Activated T-helper 1 cell treated with anti-CD3 and anti-CD28 coated beads, Interleukin-12 subunit alpha, Interleukin-12 subunit beta, Interleukin-2, Interleukin-4 antibody, amounts not matched to agents 30 ng/mL and 10 ng/mL and 1 ng/mL, durations not matched to agents 14 hours and 24 hours and 36 hours (primary cell): ENCODE measurements around the gene ANKS4B. TPM values are rescaled to one million over a fixed set of nuclear protein-coding genes. Genes with fewer than 3 reads are reported as not detected.
"Not testable (repeated sequence)": the region's sequence is repeated elsewhere in the genome, so short reads cannot be mapped to it uniquely, and the experiment has no call there.

Experiments used
- DNase-seq: peaks from one replicate; pipeline ENCODE4 v3.0.0; 2021; ENCODE audit warnings: low spot score
- H3K27ac Mint-ChIP-seq: one replicate; pipeline ENCODE4 v1.8.0; 2021; ENCODE audit warnings: mild to moderate bottlenecking, mixed read lengths
- H3K27me3 Mint-ChIP-seq: one replicate; pipeline ENCODE4 v1.8.0; 2022; ENCODE audit warnings: mild to moderate bottlenecking, moderate library complexity, mixed read lengths; ENCODE audit not compliant: insufficient read depth
- H3K36me3 Mint-ChIP-seq: one replicate; pipeline ENCODE4 v1.8.0; 2021; ENCODE audit warnings: low read depth, mixed read lengths
- H3K4me1 Mint-ChIP-seq: one replicate; pipeline ENCODE4 v1.8.0; 2021; ENCODE audit warnings: low read depth, mixed read lengths
- H3K4me3 Mint-ChIP-seq: one replicate; pipeline ENCODE4 v1.8.0; 2021; ENCODE audit warnings: mild to moderate bottlenecking, moderate library complexity, mixed read lengths
- H3K9me3 Mint-ChIP-seq: one replicate; pipeline ENCODE4 v1.8.0; 2021; ENCODE audit warnings: mixed read lengths
- intact Hi-C: fragments of 100-400 bp; cut with micrococcal nuclease; formaldehyde crosslinking; loops from one replicate; pipeline ENCODE4 v1.15.1; 2024
- total RNA-seq: library from RNA; stranded (reverse); gene quantifications from 2 replicates; pipeline ENCODE4 v1.2.3, GENCODE V29; 2022

Gene ANKS4B, protein sequence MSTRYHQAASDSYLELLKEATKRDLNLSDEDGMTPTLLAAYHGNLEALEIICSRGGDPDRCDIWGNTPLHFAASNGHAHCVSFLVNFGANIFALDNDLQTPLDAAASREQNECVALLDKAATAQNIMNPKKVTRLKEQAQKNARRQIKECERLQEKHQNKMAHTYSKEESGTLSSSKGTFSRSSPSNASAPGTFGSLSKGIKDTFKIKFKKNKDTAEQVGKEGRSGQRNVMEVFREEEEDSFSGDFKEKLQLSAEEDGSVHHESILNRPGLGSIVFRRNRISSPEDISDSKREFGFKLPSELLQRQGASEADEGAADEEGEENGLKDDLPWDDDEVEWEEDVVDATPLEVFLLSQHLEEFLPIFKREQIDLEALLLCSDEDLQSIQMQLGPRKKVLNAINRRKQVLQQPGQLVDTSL
- not detected in 2 replicates for total RNA-seq

DNA sequence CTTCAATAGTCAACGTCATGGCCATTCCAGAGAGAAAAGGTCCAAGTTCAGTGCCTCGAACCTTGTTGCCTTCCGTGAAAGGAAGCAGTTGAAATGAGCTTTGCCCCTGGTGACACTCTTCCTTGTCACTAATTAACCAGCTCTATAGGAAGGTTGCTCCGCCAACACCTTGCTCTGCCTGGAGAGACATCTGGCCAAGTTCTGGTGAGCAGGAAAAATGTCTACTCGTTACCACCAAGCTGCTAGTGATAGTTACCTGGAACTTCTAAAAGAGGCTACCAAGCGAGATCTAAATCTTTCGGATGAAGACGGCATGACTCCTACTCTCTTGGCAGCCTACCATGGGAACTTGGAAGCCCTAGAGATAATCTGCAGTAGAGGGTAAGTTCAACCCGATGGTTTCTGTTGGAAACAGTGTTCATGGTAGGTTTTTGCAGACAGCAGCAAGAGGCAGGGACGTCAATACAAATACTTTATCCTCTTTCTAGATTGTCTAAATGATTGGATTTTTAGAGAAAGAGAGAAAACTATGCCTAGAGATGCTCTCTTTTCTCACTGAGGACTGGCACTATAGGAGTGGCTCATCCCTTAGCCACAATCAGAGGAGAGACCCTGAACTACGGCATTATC, at the start of gene ANKS4B:
ANKS4B (plus strand) TSS at position 179 of the 630 bp plus-strand sequence; CDS start at position 218, 39 bp downstream.
- Mint-ChIP-seq H3K36me3 (no peaks in the 10 kb centered on the region), H3K4me1 (no peaks in the 10 kb centered on the region), H3K27ac (no peak within 1 kb of the TSS), H3K27me3 (peaks cover 11% of the 10 kb centered on the region), H3K9me3 (no peaks in the 10 kb centered on the region), H3K4me3 (no peak within 1 kb of the TSS)
- DNase-seq, result no peak
- intact Hi-C loops, result no loop called here

DNA sequence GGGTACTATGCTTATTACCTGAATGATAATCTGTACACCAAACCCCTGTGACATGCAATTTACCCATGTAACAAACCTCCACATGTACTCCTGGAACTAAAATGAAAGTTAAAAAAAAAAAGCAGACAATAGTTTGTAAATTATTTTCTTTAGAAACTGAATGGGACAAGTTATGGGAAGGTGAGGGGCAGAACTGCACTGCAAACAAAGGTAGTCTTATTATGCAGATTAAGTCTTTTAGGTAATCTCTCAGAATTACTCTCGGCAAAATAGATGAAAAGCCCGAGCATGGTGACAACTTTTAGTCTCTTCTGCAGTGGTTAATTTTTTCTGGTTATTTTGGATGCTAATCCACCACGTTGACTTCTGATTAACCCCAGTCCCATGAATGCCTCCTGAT, 49.5 kb upstream of the ANKS4B start:
- peaks cover 15% of the 10 kb centered on the region for H3K36me3 Mint-ChIP-seq
- H3K27me3 Mint-ChIP-seq, result peaks cover 3% of the 10 kb centered on the region
- no peak for DNase-seq
- intact Hi-C loops, result no loop called here
- H3K9me3 Mint-ChIP-seq, result peaks cover 16% of the 10 kb centered on the region
- peaks cover 5% of the 10 kb centered on the region for H3K4me1 Mint-ChIP-seq
- no peak overlapping the region for H3K4me3 Mint-ChIP-seq
- H3K27ac Mint-ChIP-seq, result no peak overlapping the region

DNA sequence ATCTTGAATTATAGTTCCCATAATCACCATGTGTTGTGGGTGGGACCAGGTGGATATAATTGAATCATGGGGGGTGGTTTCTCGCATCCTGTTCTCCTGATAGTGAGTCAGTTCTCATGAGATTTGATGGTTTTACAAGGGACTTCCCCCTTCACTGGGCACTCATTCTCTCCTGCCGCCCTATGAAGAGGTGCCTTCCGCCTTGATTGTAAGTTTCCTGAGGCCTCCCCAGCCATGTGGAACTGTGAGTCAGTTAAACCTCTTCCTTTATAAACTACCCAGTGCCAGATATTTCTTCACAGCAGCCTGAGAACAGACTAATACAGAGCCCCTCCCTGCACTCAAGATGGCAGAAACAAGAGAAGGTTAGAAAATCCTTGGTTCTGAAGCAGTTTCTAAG, 48.7 kb upstream of the ANKS4B start:
- intact Hi-C loops, result no loop called here
- H3K27me3 Mint-ChIP-seq, result peaks cover 5% of the 10 kb centered on the region
- H3K4me1 Mint-ChIP-seq, result peaks cover 5% of the 10 kb centered on the region
- H3K36me3 Mint-ChIP-seq, result peaks cover 15% of the 10 kb centered on the region
- no peak overlapping the region for H3K27ac Mint-ChIP-seq
- no peak for DNase-seq
- peaks cover 16% of the 10 kb centered on the region for H3K9me3 Mint-ChIP-seq
- no peak overlapping the region for H3K4me3 Mint-ChIP-seq

DNA sequence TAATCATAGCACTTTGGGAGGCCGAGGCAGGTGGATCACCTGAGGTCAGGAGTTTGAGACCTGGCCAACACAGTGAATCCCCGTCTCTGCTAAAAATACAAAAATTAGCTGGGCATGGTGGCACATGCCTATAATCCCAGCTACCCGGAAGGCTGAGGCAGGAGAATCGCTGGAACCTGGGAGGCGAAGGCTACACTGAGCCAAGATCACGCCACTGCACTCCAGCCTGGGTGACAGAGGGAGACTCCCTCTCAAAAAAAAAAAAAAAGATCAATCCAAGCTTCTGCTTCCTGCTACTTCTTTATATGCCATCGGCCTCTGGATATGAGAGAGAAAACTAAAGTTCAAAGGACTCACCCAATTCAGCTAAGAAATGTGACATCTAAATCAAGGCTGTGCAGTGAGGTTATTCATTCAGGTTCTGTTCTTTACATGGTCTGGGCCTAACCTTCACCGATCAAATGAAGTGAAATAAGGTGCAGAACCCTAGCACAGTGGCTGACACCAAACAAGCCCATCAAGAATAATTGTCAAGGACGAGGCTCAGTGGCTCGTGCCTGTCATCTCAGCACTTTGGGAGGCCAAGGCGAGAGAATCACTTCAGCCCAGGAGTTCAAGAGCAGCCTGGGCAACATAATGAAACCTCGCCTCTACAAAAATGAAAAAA, 47.7 kb upstream of the ANKS4B start:
- DNase-seq, result no peak
- Mint-ChIP-seq H3K4me1 (peaks cover 5% of the 10 kb centered on the region), H3K9me3 (peaks cover 16% of the 10 kb centered on the region), H3K4me3 (no peak overlapping the region), H3K27me3 (peaks cover 5% of the 10 kb centered on the region), H3K36me3 (peaks cover 15% of the 10 kb centered on the region), H3K27ac (no peak overlapping the region)
- intact Hi-C loops, result no loop called here

DNA sequence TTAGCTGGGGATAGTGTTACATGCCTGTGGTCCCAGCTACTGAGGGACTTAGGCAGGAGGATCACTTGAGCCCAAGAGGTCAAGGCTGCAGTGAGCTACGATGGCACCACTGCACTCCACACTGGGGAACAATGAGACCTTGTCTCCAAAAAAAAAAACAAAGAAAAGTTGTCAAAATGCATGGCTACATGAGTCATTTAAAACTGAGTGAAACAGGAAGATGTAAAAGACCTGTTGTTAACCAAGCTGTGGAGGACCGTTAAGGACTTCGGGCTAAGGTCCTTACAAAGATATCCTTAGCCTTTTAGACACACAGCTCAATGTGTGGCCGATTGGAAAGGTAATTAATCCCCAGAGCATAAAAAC, 47.2 kb upstream of the ANKS4B start:
- Mint-ChIP-seq H3K27ac (no peak overlapping the region), H3K4me1 (peaks cover 5% of the 10 kb centered on the region), H3K27me3 (peaks cover 5% of the 10 kb centered on the region), H3K4me3 (no peak overlapping the region), H3K9me3 (peaks cover 16% of the 10 kb centered on the region), H3K36me3 (peaks cover 13% of the 10 kb centered on the region)
- intact Hi-C loops, result no loop called here
- DNase-seq, result no peak

DNA sequence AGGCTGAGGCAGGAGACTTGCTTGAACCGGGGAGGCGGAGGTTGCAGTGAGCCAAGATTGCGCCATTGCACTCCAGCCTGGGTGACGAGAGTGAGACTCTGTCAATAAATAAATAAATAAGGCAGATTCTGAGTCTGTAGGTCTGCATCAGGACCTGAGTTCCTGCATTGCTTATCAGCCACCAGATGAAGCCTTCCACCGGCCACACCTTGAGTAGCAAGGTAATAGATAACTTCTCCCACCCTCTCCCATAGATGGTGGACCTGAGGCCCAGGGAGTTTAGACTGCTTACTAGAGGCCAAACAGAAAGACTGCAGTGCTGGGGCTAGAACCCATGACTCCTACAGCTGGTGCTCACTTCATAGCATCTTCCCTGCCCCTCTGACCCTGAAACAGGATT, 44.2 kb upstream of the ANKS4B start:
- intact Hi-C loops, result no loop called here
- H3K4me1 Mint-ChIP-seq, result peaks cover 7% of the 10 kb centered on the region
- H3K9me3 Mint-ChIP-seq, result peaks cover 8% of the 10 kb centered on the region
- no peak overlapping the region for H3K4me3 Mint-ChIP-seq
- H3K27ac Mint-ChIP-seq, result no peak overlapping the region
- peaks cover 11% of the 10 kb centered on the region for H3K27me3 Mint-ChIP-seq
- DNase-seq, result no peak
- peaks cover 3% of the 10 kb centered on the region for H3K36me3 Mint-ChIP-seq

DNA sequence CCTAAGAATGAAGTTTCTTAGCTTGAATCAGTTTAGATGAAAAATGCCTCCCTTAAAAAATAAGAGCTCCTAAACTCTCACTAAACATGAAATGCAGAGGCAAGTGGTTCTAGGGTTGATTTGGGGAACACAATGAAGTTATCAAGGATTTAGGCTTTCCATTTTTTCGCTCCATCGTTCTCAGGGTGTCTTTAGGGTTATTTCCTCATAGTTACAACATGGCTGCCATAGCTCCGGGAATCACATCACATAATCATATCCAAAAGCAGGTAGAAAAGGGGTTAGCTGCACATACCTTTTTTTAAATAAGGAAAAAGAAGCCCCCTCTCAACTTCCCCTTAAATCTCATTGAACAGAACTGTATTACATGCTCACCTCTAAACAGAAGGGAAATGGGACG, 43.5 kb upstream of the ANKS4B start:
- Mint-ChIP-seq H3K9me3 (peaks cover under 1% of the 10 kb centered on the region), H3K27ac (no peak overlapping the region)

GRCh38 chr16:21190599-21190998, 42.9 kb upstream of the ANKS4B start:
- Mint-ChIP-seq H3K36me3 (no peaks in the 10 kb centered on the region), H3K4me3 (no peak overlapping the region), H3K27ac (no peak overlapping the region), H3K27me3 (peaks cover 11% of the 10 kb centered on the region), H3K9me3 (no peaks in the 10 kb centered on the region), H3K4me1 (peaks cover 14% of the 10 kb centered on the region)
- intact Hi-C loops, result no loop called here
- no peak for DNase-seq

More for the DNA sequence above, 43.5 kb upstream of the ANKS4B start:
- Mint-ChIP-seq H3K4me3 (no peak overlapping the region), H3K4me1 (peaks cover 14% of the 10 kb centered on the region), H3K27me3 (peaks cover 11% of the 10 kb centered on the region), H3K36me3 (no peaks in the 10 kb centered on the region)
- intact Hi-C loops, result no loop called here
- no peak for DNase-seq

- DNase-seq, result no peak
- Mint-ChIP-seq H3K27ac (no peak overlapping the region), H3K4me1 (peaks cover 14% of the 10 kb centered on the region), H3K27me3 (peaks cover 12% of the 10 kb centered on the region), H3K4me3 (no peak overlapping the region), H3K9me3 (no peaks in the 10 kb centered on the region), H3K36me3 (no peaks in the 10 kb centered on the region)
- intact Hi-C loops, result no loop called here
These were observed 40.5 kb upstream of the ANKS4B start for GRCh38 chr16:21192991-21193390.

DNA sequence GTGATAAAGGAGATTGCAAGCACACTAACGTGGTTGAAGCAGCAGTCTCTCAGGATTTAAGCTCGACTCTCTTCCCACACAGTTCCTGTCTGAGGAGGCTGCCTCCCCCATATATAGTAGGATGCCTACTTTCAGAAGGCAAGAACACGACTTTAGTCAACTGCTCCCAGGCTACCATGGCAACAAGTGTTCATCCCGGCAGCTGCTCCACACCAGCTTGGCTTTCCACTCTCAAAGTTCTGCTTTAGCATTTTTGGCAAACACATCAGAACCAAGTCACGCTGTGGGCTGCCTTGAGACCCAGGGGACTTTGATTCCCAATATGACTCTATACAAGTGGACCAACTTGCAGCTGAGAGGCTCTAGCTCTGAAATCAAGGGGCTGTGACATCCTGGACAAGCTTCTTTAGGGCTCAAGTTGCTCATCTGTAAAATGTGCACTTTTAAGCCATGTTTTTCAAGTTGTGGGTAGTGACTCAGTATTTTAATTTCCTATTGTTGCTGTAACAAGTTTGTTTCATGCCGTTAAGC, 38.7 kb upstream of the ANKS4B start:
- no peaks in the 10 kb centered on the region for H3K9me3 Mint-ChIP-seq
- no peaks in the 10 kb centered on the region for H3K36me3 Mint-ChIP-seq
- H3K27me3 Mint-ChIP-seq, result peaks cover 10% of the 10 kb centered on the region
- H3K27ac Mint-ChIP-seq, result no peak overlapping the region
- peaks cover 9% of the 10 kb centered on the region for H3K4me1 Mint-ChIP-seq
- no peak for DNase-seq
- H3K4me3 Mint-ChIP-seq, result no peak overlapping the region
- intact Hi-C loops, result no loop called here

DNA sequence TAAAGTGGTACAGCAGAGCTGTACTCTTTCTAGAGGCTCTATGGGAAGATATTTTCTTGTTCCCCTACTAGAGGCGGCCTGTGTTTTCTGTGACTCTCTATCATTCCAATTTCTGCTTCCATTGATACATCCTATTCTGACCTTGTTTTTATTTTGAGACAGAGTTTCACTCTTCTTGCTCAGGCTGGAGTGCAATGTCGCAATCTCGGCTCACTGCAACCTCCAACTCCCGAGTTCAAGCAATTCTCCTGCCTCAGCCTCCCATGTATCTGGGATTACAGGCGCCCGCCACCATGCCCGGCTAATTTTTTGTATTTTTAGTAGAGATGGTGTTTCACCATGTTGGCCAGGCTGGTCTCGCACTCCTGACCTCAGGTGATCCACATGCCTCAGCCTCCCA, 38.2 kb upstream of the ANKS4B start:
- intact Hi-C loops, H3K27ac Mint-ChIP-seq, H3K4me1 Mint-ChIP-seq, H3K36me3 Mint-ChIP-seq, H3K9me3 Mint-ChIP-seq, H3K4me3 Mint-ChIP-seq, DNase-seq: not testable (repeated sequence)
- H3K27me3 Mint-ChIP-seq, result peaks cover 10% of the 10 kb centered on the region

GRCh38 chr16:21197112-21197511, 36.4 kb upstream of the ANKS4B start:
- Mint-ChIP-seq H3K9me3 (no peaks in the 10 kb centered on the region), H3K36me3 (no peaks in the 10 kb centered on the region), H3K4me1 (peaks cover 9% of the 10 kb centered on the region), H3K4me3 (no peak overlapping the region), H3K27ac (no peak overlapping the region), H3K27me3 (peaks cover 10% of the 10 kb centered on the region)
- DNase-seq, result no peak
- intact Hi-C loops, result no loop called here

DNA sequence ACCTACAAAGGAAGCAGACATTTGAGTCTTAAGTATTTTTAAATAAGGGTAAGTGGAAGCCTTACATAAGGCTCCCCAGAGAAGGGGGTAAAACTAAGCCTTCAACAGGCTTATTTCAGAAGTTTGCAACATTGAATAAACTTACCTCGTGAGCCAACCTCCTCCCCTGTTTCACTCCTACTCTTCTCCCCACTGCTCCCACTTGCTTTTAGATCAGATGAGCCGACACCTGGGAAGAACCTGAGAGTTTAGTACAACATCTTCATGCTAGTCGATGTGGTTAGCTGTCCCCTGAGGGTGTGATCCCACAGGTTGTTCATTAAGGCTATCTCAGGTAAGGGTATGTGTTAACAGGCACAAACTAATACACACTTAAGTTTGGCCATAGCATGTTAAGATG, 35.9 kb upstream of the ANKS4B start:
- intact Hi-C loops, result no loop called here

More for the DNA sequence above, 35.9 kb upstream of the ANKS4B start:
- Mint-ChIP-seq H3K27ac (no peak overlapping the region), H3K4me3 (no peak overlapping the region), H3K27me3 (peaks cover 8% of the 10 kb centered on the region), H3K4me1 (peaks cover 9% of the 10 kb centered on the region), H3K36me3 (no peaks in the 10 kb centered on the region), H3K9me3 (no peaks in the 10 kb centered on the region)
- no peak for DNase-seq
